Adrenal gland (tissue), 12 donors: Measurements from ENCODE around the gene SUN1. TPM values are rescaled to one million over a fixed set of nuclear protein-coding genes. Genes with fewer than 3 reads are reported as not detected.

Experiments used
- DNase-seq, 7 donors: peaks; one replicate each; pipeline ENCODE4 v3.0.0-alpha.2; 2019 to 2020
- H3K27ac ChIP-seq, 5 donors: fragments of 200-600 bp; sonication (generic) in 4 of 5; 1 replicate in 3 of 5; 2 replicates in 2 of 5; pipeline versions ENCODE4 v1.5.1 to v1.8.0; 2016 to 2020; ENCODE audit warnings: mild to moderate bottlenecking in 1 of 5
- H3K27me3 ChIP-seq: fragments of 200-600 bp; 2 replicates; pipeline ENCODE4 v1.8.0; 2021
- H3K36me3 ChIP-seq, 2 donors: fragments of 200-600 bp; replicated peaks in 1 of 2; 1 replicate in 1 of 2; 2 replicates in 1 of 2; pipeline versions ENCODE4 v1.5.1 to v1.8.0; 2018 to 2022
- H3K4me1 ChIP-seq, 2 donors: fragments of 200-600 bp; replicated peaks in 1 of 2; 1 replicate in 1 of 2; 2 replicates in 1 of 2; pipeline versions ENCODE4 v1.5.1 to v1.8.0; 2018 to 2021
- H3K4me3 ChIP-seq, 4 donors: fragments of 200-600 bp; sonication (generic) in 3 of 4; one replicate each; pipeline ENCODE4 v1.5.1; 2016 to 2018
- H3K9me3 ChIP-seq, 3 donors: fragments of 200-600 bp; sonication (generic) in 1 of 3; replicated peaks in 1 of 3; 1 replicate in 2 of 3; 2 replicates in 1 of 3; pipeline versions ENCODE4 v1.5.1 to v1.8.0; 2016 to 2021
- POLR2A ChIP-seq, 2 donors: fragments of 450-650 bp; IDR thresholded peaks; one replicate each; pipeline ENCODE4 v1.6.1; 2017; ENCODE audit warnings: antibody characterized with exemption in 2 of 2, mild to moderate bottlenecking in 2 of 2, moderate library complexity in 1 of 2
- WGBS, 4 donors: extraction: QIAGEN DNeasy Blood & Tissue Kit in 2 of 4; methylation state at CpG; one replicate each; pipeline versions ENCODE4 v1.1.5 to v1.1.7; 2013 to 2017; 5-methylcytosine and 5-hydroxymethylcytosine counted together
- intact Hi-C, 2 donors: fragments of 100-400 bp; cut with DNase I; formaldehyde crosslinking; loops; one replicate each; pipeline versions ENCODE4 v1.14.1 to v1.15.0; 2022 to 2023
- polyA plus RNA-seq, 3 donors: library from polyadenylated mRNA; stranded (reverse); fragments of 200-250 nt in 2 of 3; fragments of 350-450 nt in 1 of 3; fragmentation: Illumina TruSeq in 1 of 3; extraction: RNeasy Lipid Tissue Mini Kit (QIAGEN cat#74804) in 1 of 3; gene quantifications; one replicate each; pipeline ENCODE4 v1.2.3, GENCODE V29; 2013 to 2014
- total RNA-seq, 9 donors: library from RNA; depleted of rRNA in 4 of 9; stranded (reverse); fragments of >200 nt in 4 of 9; fragments of 120-200 nt in 1 of 9; fragmentation: NEBNext Ultra II Directional in 1 of 9; extraction: Animal tissue kit (Norgen Biotek cat#: 25700) in 1 of 9; gene quantifications; one replicate each; pipeline versions ENCODE4 v1.1.0 to v1.2.4, GENCODE V29; 2013 to 2023
- TF ChIP-seq, protein P1 (sequence below), 6 experiments: fragments of 450-650 bp in 4 of 6; fragments of 200-600 bp in 2 of 6; sonication (generic) in 1 of 6; IDR thresholded peaks; 1 replicate in 5 of 6; 2 replicates in 1 of 6; pipeline versions ENCODE4 v1.5.1 to v1.8.0; 2016 to 2021; ENCODE audit warnings: antibody characterized with exemption in 6 of 6, mild to moderate bottlenecking in 2 of 6, moderate library complexity in 1 of 6
- donor health status: healthy with polysubstance abuse.
- donor health status: Bipolar disorder and iron deficiency.
- donor health status: DM: yes; HTN: yes; CAD: no.
- donor health status: DM: no; HTN: no; CAD: no.
- donor health status: DM: no; HTN: no; CAD: no.
- donor health status: DM: yes; HTN: yes; CAD: no.

SUN1 gene
- total and polyA plus RNA-seq, 12 donors, result 28.7 to 122 (median 99.9) TPM

GRCh38 chr7:826230-826917, 5.9 kb upstream of the SUN1 start:
- WGBS, 4 donors, result 76 to 88% (median 80%) methylated on average over 19 to 29 of the region's 29 CpGs
- H3K4me3 ChIP-seq, result no peak overlapping the region
- no peaks in the 10 kb centered on the region for H3K9me3 ChIP-seq

GRCh38 chr7:828793-829561, 3.3 kb upstream of the SUN1 start:
- Histone ChIP-seq H3K9me3 (no peaks in the 10 kb centered on the region), H3K4me3 (no peak overlapping the region), H3K36me3 (no peaks in the 10 kb centered on the region), H3K27me3 (no peaks in the 10 kb centered on the region), H3K4me1 (peaks cover 17 to 52% of the 10 kb centered on the region in 2 donors), H3K27ac (no peak overlapping the region)
- TF ChIP-seq, protein P1, sequence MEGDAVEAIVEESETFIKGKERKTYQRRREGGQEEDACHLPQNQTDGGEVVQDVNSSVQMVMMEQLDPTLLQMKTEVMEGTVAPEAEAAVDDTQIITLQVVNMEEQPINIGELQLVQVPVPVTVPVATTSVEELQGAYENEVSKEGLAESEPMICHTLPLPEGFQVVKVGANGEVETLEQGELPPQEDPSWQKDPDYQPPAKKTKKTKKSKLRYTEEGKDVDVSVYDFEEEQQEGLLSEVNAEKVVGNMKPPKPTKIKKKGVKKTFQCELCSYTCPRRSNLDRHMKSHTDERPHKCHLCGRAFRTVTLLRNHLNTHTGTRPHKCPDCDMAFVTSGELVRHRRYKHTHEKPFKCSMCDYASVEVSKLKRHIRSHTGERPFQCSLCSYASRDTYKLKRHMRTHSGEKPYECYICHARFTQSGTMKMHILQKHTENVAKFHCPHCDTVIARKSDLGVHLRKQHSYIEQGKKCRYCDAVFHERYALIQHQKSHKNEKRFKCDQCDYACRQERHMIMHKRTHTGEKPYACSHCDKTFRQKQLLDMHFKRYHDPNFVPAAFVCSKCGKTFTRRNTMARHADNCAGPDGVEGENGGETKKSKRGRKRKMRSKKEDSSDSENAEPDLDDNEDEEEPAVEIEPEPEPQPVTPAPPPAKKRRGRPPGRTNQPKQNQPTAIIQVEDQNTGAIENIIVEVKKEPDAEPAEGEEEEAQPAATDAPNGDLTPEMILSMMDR (IDR thresholded peaks at IDR 0.05), result no peak
- no peak for TF ChIP-seq POLR2A (IDR thresholded peaks at IDR 0.05)
- intact Hi-C loops, result no loop called here
- no peak for DNase-seq
- 90 to 95% (median 93%) methylated on average over 12 to 14 of the region's 14 CpGs for WGBS, 4 donors

More at GRCh38 chr7:826230-826917, 5.9 kb upstream of the SUN1 start:
- no peak for DNase-seq
- Histone ChIP-seq H3K27me3 (no peaks in the 10 kb centered on the region), H3K27ac (peak overlapping the region in 2 of 5 donors; percentile 40 to 55), H3K4me1 (peaks cover 11 to 48% of the 10 kb centered on the region in 2 donors), H3K36me3 (no peaks in the 10 kb centered on the region)
- TF ChIP-seq, protein P1 (IDR thresholded peaks at IDR 0.05), result no peak
- TF ChIP-seq POLR2A (IDR thresholded peaks at IDR 0.05), result no peak
- intact Hi-C loops, result no loop called here

- 69 to 89% (median 73%) methylated on average over 8 to 12 of the region's 12 CpGs for WGBS, 4 donors
- peaks cover 17 to 41% of the 10 kb centered on the region in 2 donors for H3K4me1 ChIP-seq
- no peak for DNase-seq
- H3K4me3 ChIP-seq, result no peak overlapping the region
- peak overlapping the region in 1 of 5 donors; percentile 90 for H3K27ac ChIP-seq
- no peaks in the 10 kb centered on the region for H3K36me3 ChIP-seq
- TF ChIP-seq, protein P1 (IDR thresholded peaks at IDR 0.05), result no peak
- no peak for TF ChIP-seq POLR2A (IDR thresholded peaks at IDR 0.05)
- no peaks in the 10 kb centered on the region for H3K9me3 ChIP-seq
- intact Hi-C loops, result loop anchor here in 1 of 2 donors (5.0 kb wide), 1 partner anchor 37 kb away; no protein-coding TSS in a partner anchor
- H3K27me3 ChIP-seq, result no peaks in the 10 kb centered on the region
Observed at GRCh38 chr7:830069-830468, 2.2 kb upstream of the SUN1 start.

- no peaks in the 10 kb centered on the region for H3K27me3 ChIP-seq
- 8 to 13% (median 12%) methylated on average over 7 of the region's 7 CpGs for WGBS, 4 donors
- peak in 6 of 7 donors; percentile 53 to 78 (median 67) for DNase-seq
- H3K4me3 ChIP-seq, result peak overlapping the region in 1 of 4 donors; percentile 48
- H3K9me3 ChIP-seq, result no peaks in the 10 kb centered on the region
- no peaks in the 10 kb centered on the region for H3K36me3 ChIP-seq
- H3K27ac ChIP-seq, result peak overlapping the region; percentile 73 to 90 (median 83)
- TF ChIP-seq POLR2A (IDR thresholded peaks at IDR 0.05), result peak in 1 of 2 donors; percentile 80
- TF ChIP-seq, protein P1 (IDR thresholded peaks at IDR 0.05), result no peak
- intact Hi-C loops, result loop anchor here in 1 of 2 donors (5.0 kb wide), 1 partner anchor 36 kb away; no protein-coding TSS in a partner anchor
- H3K4me1 ChIP-seq, result peaks cover 17 to 48% of the 10 kb centered on the region in 2 donors
Observed at GRCh38 chr7:831596-832166, 595 bp upstream of the SUN1 start.
